ENCODE measurements around the gene SERINC1.

DNA sequence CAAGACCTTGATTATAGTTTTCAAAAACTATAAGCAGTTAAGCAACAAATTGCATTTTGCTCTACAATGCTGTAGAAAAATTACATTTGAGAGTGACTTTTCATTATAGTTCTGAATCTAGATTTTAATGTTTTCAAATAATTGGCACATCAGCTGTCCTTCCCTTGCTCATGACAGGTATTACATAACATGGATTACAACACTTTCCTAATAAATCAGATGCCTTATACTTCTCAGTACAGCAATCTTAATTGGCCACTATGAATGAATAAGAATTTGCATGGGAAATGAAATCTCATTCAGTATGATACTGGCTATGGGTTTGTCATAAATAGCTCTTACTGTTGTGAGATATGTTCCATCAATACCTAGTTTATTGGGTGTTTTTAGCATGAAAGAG lies 42.3 kb downstream of the SERINC1 start:
- TF ChIP-seq, protein P1, sequence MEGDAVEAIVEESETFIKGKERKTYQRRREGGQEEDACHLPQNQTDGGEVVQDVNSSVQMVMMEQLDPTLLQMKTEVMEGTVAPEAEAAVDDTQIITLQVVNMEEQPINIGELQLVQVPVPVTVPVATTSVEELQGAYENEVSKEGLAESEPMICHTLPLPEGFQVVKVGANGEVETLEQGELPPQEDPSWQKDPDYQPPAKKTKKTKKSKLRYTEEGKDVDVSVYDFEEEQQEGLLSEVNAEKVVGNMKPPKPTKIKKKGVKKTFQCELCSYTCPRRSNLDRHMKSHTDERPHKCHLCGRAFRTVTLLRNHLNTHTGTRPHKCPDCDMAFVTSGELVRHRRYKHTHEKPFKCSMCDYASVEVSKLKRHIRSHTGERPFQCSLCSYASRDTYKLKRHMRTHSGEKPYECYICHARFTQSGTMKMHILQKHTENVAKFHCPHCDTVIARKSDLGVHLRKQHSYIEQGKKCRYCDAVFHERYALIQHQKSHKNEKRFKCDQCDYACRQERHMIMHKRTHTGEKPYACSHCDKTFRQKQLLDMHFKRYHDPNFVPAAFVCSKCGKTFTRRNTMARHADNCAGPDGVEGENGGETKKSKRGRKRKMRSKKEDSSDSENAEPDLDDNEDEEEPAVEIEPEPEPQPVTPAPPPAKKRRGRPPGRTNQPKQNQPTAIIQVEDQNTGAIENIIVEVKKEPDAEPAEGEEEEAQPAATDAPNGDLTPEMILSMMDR (IDR thresholded peaks at IDR 0.05; ENCODE audit: borderline replicate concordance, extremely low read depth, low read length, poor library complexity, severe bottlenecking): no peak
- TF ChIP-seq EZH2 (IDR thresholded peaks at IDR 0.05; ENCODE audit: borderline replicate concordance, low read depth, low read length, severe bottlenecking): no peak
